Body of pancreas (tissue), 4 donors: ENCODE results near the gene CCDC149. TPM values are rescaled to one million over a fixed set of nuclear protein-coding genes. Genes with fewer than 3 reads are reported as not detected.

Experiments used
- ATAC-seq: fragments of 150-250 bp; one replicate; pipeline ENCODE4 v1.9.1; 2016
- DNase-seq, 4 donors: peaks; one replicate each; pipeline ENCODE4 v3.0.0-alpha.2; 2019
- H3K27ac ChIP-seq, 4 donors: fragments of 200-600 bp; sonication (generic); 1 replicate in 3 of 4; 2 replicates in 1 of 4; pipeline versions ENCODE4 v1.5.1 to v1.6.1; 2016 to 2019; ENCODE audit warnings: mild to moderate bottlenecking in 1 of 4, mixed read lengths in 1 of 4, moderate library complexity in 1 of 4
- H3K27me3 ChIP-seq, 2 donors: fragments of 200-600 bp; sonication (generic); one replicate each; pipeline ENCODE4 v1.6.0; 2016; ENCODE audit warnings: mild to moderate bottlenecking in 1 of 2
- H3K36me3 ChIP-seq, 2 donors: fragments of 200-600 bp; sonication (generic); replicated peaks in 1 of 2; 2 replicates each; pipeline ENCODE4 v1.5.1; 2016; ENCODE audit warnings: low read depth in 2 of 2; ENCODE audit not compliant: insufficient read depth in 1 of 2
- H3K4me1 ChIP-seq: fragments of 200-600 bp; sonication (generic); one replicate; pipeline ENCODE4 v1.6.0; 2016
- H3K4me3 ChIP-seq, 2 donors: fragments of 200-600 bp; sonication (generic); 1 replicate in 1 of 2; 2 replicates in 1 of 2; pipeline ENCODE4 v1.5.1; 2016 to 2019
- H3K9me3 ChIP-seq, 3 donors: fragments of 200-600 bp; sonication (generic); 1 replicate in 2 of 3; 2 replicates in 1 of 3; pipeline ENCODE4 v1.5.1; 2016
- CTCF ChIP-seq, 7 experiments: fragments of 450-650 bp in 4 of 7; fragments of 200-600 bp in 3 of 7; sonication (generic) in 3 of 7; IDR thresholded peaks; one replicate each; pipeline ENCODE4 v1.5.1; 2016 to 2019; ENCODE audit warnings: antibody characterized with exemption in 7 of 7
- POLR2A ChIP-seq, 3 donors: fragments of 450-650 bp; IDR thresholded peaks; one replicate each; pipeline ENCODE4 v1.6.1; 2016; ENCODE audit warnings: antibody characterized with exemption in 3 of 3, mild to moderate bottlenecking in 2 of 3
- whole genome bisulfite sequencing, 2 donors: methylation state at CpG; one replicate each; pipeline ENCODE4 v1.1.5; 2017; 5-methylcytosine and 5-hydroxymethylcytosine counted together
- intact Hi-C: fragments of 100-400 bp; cut with DNase I; formaldehyde crosslinking; loops from one replicate; pipeline ENCODE4 v1.15.1; 2023
- total RNA-seq, 2 donors: library from RNA; depleted of rRNA; stranded (reverse); fragments of >200 nt; gene quantifications; one replicate each; pipeline ENCODE4 v1.1.0, GENCODE V29; 2016

CCDC149 gene
- total RNA-seq, 2 donors from 2014 or later = 9.6 to 15.0 TPM

GRCh38 chr4:24794480-24794879 lies 118.4 kb downstream of the CCDC149 start:
- H3K9me3 ChIP-seq = no peaks in the 10 kb centered on the region
- DNase-seq (peak in 2 of 4 donors; percentile 24 to 33), ATAC-seq (no peak)
- TF ChIP-seq CTCF (IDR thresholded peaks at IDR 0.05) (no peak), POLR2A (IDR thresholded peaks at IDR 0.05) (no peak)
- H3K36me3 ChIP-seq = no peaks in the 10 kb centered on the region
- peak overlapping the region; percentile 73 to 85 (median 78) for H3K27ac ChIP-seq
- H3K27me3 ChIP-seq = no peaks in the 10 kb centered on the region
- H3K4me3 ChIP-seq = no peak overlapping the region
- 64 to 67% methylated on average over 10 of the region's 10 CpGs for WGBS, 2 donors
- intact Hi-C loops = no loop called here
- H3K4me1 ChIP-seq = peaks cover 18% of the 10 kb centered on the region

- Histone ChIP-seq H3K36me3 (no peaks in the 10 kb centered on the region), H3K4me1 (peaks cover 18% of the 10 kb centered on the region), H3K4me3 (no peak overlapping the region), H3K27ac (peak overlapping the region in 3 of 4 donors; percentile 73 to 85 (median 84)), H3K27me3 (no peaks in the 10 kb centered on the region), H3K9me3 (no peaks in the 10 kb centered on the region)
- intact Hi-C loops = no loop called here
- TF ChIP-seq POLR2A (IDR thresholded peaks at IDR 0.05) = no peak
- TF ChIP-seq CTCF (IDR thresholded peaks at IDR 0.05) = no peak
- 58 to 69% methylated on average over 4 of the region's 4 CpGs for WGBS, 2 donors
- ATAC-seq (no peak), DNase-seq (no peak)
Measured at GRCh38 chr4:24794051-24794450, 118.8 kb downstream of the CCDC149 start.

- ATAC-seq (no peak), DNase-seq (no peak)
- peak overlapping the region in 3 of 4 donors; percentile 73 to 85 (median 84) for H3K27ac ChIP-seq
- no peaks in the 10 kb centered on the region for H3K36me3 ChIP-seq
- WGBS, 2 donors = 77 to 81% methylated on average over 8 of the region's 8 CpGs
- no peaks in the 10 kb centered on the region for H3K27me3 ChIP-seq
- peaks cover 18% of the 10 kb centered on the region for H3K4me1 ChIP-seq
- no peaks in the 10 kb centered on the region for H3K9me3 ChIP-seq
- intact Hi-C loops = no loop called here
- TF ChIP-seq POLR2A (IDR thresholded peaks at IDR 0.05) (no peak), CTCF (IDR thresholded peaks at IDR 0.05) (peak in 3 of 7 experiments; percentile 25 to 31 (median 28))
- H3K4me3 ChIP-seq = no peak overlapping the region
Measured at GRCh38 chr4:24793219-24794005, 119.4 kb downstream of the CCDC149 start.

- WGBS, 2 donors = 40 to 48% methylated on average over 4 of the region's 4 CpGs
- H3K27me3 ChIP-seq = no peaks in the 10 kb centered on the region
- ATAC-seq (no peak), DNase-seq (no peak)
- peak overlapping the region in 3 of 4 donors; percentile 33 to 85 (median 42) for H3K27ac ChIP-seq
- H3K36me3 ChIP-seq = no peaks in the 10 kb centered on the region
- H3K4me3 ChIP-seq = no peak overlapping the region
- H3K9me3 ChIP-seq = no peaks in the 10 kb centered on the region
- H3K4me1 ChIP-seq = peaks cover 18% of the 10 kb centered on the region
- intact Hi-C loops = no loop called here
- TF ChIP-seq CTCF (IDR thresholded peaks at IDR 0.05) (no peak), POLR2A (IDR thresholded peaks at IDR 0.05) (no peak)
Measured at GRCh38 chr4:24792552-24792951, 120.3 kb downstream of the CCDC149 start.

- ATAC-seq (no peak), DNase-seq (no peak)
- no peaks in the 10 kb centered on the region for H3K36me3 ChIP-seq
- H3K4me1 ChIP-seq = peaks cover 17% of the 10 kb centered on the region
- TF ChIP-seq POLR2A (IDR thresholded peaks at IDR 0.05) (no peak), CTCF (IDR thresholded peaks at IDR 0.05) (no peak)
- H3K27me3 ChIP-seq = no peaks in the 10 kb centered on the region
- intact Hi-C loops = no loop called here
- H3K27ac ChIP-seq = peak overlapping the region in 2 of 4 donors; percentile 20 to 33
- H3K4me3 ChIP-seq = no peak overlapping the region
- H3K9me3 ChIP-seq = no peaks in the 10 kb centered on the region
Measured at GRCh38 chr4:24791043-24791442, 121.8 kb downstream of the CCDC149 start.
